Activated naive CD8-positive, alpha-beta T cell treated with anti-CD3 and anti-CD28 coated beads, Interleukin-2, amount 50 U/mL, for 16 hours (primary cell): ENCODE results near the gene IL26.
"Not testable (repeated sequence)": the region's sequence is repeated elsewhere in the genome, so short reads cannot be mapped to it uniquely, and the experiment has no call there.

Experiments
- DNase-seq: peaks from one replicate; pipeline ENCODE4 v3.0.0-alpha.2; 2020; ENCODE audit warnings: low read depth, low spot score

IL26 gene

DNA sequence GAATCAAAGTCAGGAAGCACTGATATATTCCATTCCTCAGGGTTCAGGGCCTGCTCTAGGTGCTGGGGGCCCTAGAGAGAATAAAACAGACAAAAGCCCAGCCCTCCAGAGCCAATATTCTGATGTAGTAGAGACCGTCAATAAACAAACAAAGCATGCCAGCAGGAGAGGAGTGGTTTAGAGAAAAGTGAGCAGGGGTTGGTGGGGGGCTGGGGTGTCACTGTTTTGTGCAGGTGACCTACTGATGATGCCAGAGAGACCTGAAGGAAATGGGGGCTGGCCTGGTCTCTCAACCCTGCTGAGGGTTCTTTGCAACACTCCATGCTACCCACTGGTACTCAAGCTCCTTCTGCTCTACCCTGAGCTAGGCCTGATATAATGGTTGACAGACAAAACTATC is 26.5 kb downstream of the IL26 start:
- no peak for DNase-seq

DNA sequence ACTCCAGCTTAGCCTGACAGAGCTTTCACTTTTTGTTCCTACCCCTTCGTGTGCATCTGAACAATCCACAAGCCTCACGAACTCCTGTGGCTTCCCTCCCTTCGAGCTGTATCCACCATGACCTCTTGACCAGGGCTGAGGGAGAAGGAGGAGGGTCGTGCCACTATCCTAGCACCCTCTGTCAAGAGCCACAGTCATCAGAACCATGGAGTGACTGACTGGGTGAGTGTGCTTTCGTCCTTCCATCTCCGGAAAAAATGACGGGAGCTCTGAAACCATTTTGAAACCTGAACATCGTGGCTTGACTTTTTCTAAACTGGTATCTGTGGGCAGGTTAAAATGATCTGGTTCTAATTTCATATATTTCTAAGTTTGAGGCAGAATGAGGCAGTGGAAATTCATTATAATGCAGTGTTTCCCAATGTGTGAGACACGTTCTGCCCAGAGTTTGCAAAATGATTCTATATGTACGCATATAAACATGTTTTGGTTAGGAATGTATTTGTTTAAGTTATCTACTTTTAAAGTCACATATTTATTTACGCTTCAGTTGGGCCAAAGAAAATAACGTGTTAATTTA is 27.0 kb downstream of the IL26 start:
- no peak for DNase-seq

- no peak for DNase-seq
These were observed 35.3 kb downstream of the IL26 start for GRCh38 chr12:68190301-68190700.

GRCh38 chr12:68189821-68190242 is 35.8 kb downstream of the IL26 start:
- peak; percentile 4 for DNase-seq

GRCh38 chr12:68185598-68185997 is 40.0 kb downstream of the IL26 start:
- no peak for DNase-seq

GRCh38 chr12:68180792-68181744 is 44.5 kb downstream of the IL26 start:
- peak; percentile 24 for DNase-seq

DNA sequence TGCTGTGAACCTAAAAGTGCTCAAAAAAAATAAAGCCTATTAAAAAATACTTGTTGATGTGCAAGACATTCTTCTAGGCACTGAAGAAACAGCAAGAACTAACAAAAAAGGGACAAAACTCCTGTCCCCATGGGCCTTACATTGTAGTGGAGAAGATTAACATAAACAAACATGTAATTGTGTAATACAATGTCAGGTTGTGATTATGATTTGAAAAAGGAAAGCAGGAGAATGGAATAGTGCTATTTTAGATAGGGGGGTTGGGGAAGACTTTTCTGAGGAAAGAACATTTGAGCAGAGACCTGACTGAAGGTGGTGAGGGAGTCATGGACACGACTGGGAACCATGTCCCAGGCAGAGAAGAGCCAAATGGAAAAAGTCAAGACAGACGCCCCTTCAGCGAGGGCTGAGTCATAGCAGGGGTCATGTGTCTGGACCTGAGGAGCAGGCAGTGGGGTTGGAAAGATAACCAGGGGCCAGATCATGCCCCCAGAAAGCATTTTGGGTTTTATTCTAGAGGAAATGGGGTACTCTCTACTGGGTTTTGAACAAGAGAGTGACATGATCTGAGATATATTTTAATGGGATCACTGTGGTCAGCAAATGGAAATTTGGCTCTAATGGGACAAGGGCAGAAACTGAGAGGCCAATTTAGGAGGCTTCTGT is 46.7 kb downstream of the IL26 start:
- DNase-seq, result no peak

DNA sequence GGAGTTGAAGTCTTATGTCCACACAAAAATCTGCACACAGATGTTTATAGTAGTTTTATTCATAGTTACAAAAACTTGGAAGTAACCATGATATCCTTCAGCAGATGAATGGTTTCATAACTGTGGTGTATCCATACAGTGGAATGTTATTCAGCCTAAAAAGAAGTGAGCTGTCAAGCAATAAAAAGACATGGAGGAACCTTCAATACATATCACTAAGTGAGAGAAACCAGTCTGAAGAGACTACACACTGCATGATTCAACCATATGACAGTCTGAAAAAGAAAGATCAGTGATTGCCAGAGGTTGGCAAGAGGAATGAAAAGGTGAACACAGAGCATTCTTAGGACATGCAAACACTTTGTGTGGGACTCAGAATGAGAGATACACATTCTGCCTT is 47.4 kb downstream of the IL26 start:
- no peak for DNase-seq

DNA sequence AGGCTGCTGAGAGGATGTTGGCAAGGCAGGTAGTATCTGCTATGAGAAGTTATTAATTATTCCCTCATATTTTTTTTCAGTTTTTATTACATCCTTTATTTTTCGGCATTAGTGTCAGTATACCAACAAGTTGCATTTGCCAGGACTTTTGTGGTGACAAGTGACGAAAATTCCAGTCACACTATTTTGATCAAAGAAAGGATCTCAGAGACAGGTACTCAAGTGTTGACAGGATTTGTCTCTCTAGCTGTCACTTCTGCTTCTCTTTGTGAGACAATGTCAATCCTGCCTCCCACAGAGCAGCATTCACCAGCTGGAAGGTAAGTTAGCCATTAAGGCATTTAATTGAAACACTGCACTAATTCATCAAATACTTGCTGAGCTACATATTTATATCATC is 48.0 kb downstream of the IL26 start:
- DNase-seq, result no peak

- no peak for DNase-seq
These were observed 49.4 kb downstream of the IL26 start for GRCh38 chr12:68176257-68176656.

DNA sequence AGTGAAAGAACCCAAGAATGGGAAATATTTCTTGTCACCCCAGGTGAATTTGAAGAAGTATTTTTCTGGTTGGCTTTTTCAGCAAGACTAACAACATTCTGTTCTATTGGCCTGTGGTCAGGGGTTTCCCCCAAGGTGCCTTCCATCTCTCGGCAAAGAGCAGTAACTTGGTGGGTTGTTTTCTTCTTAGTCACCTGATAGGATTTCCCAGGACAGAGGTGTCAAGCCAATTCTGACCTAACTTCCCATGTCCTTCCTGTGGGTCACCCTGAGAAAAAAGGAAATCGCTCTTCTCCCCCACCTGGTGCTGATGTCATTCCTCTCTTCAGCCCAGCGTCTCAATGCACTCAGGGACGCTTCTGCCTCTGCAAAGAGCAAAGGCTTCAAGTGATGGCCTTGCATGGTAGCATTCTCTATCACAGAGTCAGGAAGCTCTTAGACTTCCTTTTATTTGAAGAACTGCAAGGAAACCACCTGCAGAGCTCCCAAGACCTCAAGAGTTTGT is 50.0 kb downstream of the IL26 start:
- peak; percentile 15 for DNase-seq

GRCh38 chr12:68174761-68175160 is 50.8 kb downstream of the IL26 start:
- not testable (repeated sequence) for DNase-seq

GRCh38 chr12:68173792-68174191 is 51.8 kb downstream of the IL26 start:
- no peak for DNase-seq

- DNase-seq, result no peak
These were observed 54.9 kb downstream of the IL26 start for GRCh38 chr12:68170726-68171125.

GRCh38 chr12:68169213-68169889 is 56.3 kb downstream of the IL26 start:
- DNase-seq, result no peak

DNA sequence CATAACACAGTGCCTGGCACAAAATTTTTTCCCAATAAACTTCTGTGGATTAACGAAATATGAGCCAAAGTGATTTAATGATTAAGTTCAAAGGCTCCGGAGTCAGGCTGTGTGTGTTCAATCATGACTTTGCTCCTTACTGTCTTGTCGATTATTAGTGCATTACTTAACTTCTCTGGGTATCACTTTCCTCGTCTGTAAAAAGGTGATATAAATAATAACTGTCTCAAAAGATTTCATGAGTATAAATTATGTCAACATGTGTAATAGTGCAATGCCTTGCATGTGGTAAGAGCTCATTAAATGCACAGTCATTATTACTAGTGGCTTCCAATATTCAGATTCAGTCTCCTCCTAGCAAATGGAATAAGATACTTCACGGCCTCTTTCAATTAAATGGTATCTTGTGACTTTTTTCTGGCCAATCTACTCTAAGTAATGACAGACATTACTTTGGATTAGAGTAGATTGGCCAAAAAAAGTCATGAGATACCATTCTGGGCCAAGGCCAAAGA is 59.2 kb downstream of the IL26 start:
- no peak for DNase-seq

DNA sequence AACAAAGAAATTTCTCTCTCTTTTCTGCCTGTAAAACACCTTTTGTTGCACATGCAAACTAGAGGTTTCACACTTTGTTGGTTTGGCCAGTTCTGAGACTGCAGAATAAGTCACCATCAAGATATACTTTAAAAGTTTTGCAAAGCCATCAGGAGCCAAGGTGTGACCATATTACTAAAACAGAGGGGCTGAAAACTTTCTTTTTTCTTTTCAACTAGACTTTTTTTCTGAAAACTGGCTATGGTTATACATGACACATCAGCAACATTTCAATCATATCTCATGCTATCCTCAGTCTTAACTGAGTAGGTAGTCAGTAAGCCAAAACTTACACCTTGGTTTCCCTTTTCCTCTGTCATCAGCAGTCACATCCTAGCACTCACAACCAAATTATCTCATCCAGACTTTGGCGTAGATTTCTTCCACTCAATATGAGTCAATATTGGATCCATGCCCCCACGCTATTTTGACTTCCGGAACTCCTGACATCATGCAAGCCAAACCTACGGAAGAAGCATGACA is 62.0 kb downstream of the IL26 start:
- no peak for DNase-seq

DNA sequence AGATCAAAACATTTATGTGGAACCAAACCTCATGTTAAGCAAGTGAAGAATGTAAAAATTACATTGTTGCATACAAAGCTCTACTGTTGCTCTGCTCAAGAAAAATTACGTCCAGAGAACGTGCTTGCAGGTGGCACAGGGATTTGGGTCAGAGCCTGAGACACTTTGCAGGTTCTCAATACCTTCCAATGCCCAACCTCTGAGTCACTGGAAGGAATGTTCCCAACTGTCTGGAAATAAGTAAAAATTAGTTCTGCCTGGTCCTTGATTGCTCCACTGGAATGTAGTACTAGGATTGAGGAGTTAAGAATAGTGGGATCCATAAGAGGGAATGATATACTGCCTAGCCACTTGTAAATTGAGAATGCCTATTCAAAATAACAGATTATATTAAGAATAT is 63.2 kb downstream of the IL26 start:
- no peak for DNase-seq

GRCh38 chr12:68159681-68160304 is 65.8 kb downstream of the IL26 start, which contains the start of gene IFNG:
Gene IFNG (minus strand): TSS chr12:68159740. CDS start chr12:68159615, 125 bp downstream.
- no peak for DNase-seq

DNA sequence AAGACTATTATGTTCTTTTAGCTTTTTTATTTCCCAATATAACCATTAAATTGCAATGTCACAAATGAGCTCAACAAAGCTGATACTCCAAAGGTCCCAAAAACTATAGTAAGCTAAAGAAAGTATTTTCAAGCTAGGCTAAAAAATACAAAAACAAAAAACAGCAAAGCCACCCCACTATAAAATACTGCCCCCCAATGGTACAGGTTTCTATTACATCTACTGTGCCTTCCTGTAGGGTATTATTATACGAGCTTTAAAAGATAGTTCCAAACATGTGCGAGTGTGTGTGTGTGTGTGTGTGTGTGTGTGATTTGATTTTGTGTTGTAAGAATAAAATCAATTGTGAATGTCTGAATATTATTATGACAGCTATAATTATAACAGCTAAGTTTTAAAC is 67.2 kb downstream of the IL26 start:
- DNase-seq, result no peak

DNA sequence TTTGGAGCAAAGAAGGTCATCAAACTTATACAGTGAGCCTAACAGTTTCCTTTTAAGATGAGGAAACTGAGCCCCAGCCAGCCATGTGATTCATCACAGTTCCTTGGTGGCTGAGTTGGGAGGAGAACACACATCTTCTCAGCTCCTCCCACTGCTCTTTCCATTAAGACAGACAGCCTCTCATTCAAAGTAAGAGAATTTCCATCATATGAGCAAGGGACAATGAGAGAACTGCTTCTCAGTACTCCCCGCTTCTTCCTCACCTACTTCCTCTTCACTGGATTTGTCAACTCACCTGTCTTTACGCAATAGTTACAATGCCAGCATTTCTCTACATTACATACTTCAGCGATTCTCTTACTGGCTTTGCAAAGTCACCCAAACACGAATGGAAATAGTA is 68.2 kb downstream of the IL26 start:
- no peak for DNase-seq
